Measurements from ENCODE around the gene SKA3.

Gene SKA3

DNA sequence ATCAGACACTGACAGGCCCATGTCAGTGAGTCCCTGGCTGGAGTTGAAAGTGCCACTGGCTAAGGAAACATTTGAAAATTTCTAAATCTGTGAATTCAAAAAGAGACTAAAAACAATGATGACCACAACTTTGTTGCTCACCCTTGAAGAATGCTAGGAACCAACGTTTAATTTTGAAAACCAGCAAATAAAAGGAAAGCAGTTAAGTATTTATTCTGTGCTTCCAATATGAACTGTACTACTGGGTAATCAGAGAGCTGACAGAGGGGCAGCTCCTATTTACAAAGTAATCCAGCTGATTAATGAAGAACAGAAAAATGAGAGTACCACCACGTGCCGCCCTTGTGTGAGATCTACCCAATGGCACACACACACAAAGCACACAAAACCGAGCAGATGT, 70.3 kb downstream of the SKA3 start:
- no peak for DNase-seq

DNA sequence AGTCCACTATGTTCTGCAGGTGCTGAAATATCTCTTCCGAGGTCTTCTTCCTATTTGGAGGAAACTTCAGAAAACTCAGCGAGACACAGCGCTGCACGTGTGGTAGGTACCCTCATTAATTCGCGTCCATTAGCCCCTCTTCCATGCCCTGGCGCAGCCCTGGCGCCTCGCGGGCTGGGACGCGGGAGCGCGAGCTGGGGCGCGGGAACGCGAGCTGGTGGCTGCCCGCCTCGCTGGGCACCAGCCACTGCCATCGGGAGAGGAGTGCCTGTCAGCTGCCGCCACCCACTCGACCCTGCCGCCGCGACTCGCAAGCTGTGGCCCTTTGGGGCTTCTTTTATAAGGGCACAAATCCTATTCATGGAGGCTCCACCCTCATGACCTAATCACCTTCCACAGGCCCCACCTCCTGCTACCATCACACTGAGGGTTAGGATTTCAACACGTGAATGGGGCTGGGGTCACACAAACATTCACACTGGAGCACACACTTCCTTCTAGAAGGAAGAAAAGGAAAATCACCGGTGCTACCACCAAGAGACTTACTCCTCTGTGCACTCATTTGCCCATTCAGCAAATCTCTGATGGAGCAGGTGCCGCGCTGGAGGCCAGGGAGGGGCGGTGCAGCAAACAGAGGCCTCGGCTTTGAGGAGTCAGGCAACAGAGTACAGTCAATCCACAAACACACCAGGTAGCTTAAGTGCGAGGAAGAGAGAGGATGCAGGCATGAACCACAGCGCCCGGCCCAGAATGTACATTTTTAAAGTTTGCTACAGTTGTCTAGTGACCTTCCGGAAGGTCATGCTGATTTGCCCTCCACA, 71.9 kb downstream of the SKA3 start:
- no peak for DNase-seq

All from DMS 273 treated with DMSO at 0.1 percent for 48 hours (cell line).